Chondrocyte (in vitro differentiated cells): ENCODE results near the gene ACOT13. TPM values are rescaled to one million over a fixed set of nuclear protein-coding genes. Genes with fewer than 3 reads are reported as not detected.

Experiments used
- DNase-seq: peaks from one replicate; pipeline ENCODE4 v3.0.0; 2021; ENCODE audit warnings: mixed read lengths, low spot score
- H3K27ac Mint-ChIP-seq: one replicate; pipeline ENCODE4 v1.8.0; 2021; ENCODE audit warnings: mild to moderate bottlenecking, moderate library complexity, mixed read lengths; ENCODE audit not compliant: unreplicated experiment
- H3K27me3 Mint-ChIP-seq: 2 replicates; pipeline ENCODE4 v1.8.0; 2021; ENCODE audit warnings: low read depth, mixed read lengths
- H3K36me3 Mint-ChIP-seq: 2 replicates; pipeline ENCODE4 v1.8.0; 2021; ENCODE audit warnings: low read depth, mixed read lengths
- H3K4me1 Mint-ChIP-seq: 2 replicates; pipeline ENCODE4 v1.8.0; 2021; ENCODE audit warnings: low read depth, mild to moderate bottlenecking, mixed read lengths
- H3K4me3 Mint-ChIP-seq: one replicate; pipeline ENCODE4 v1.8.0; 2021; ENCODE audit warnings: mild to moderate bottlenecking, moderate library complexity, mixed read lengths; ENCODE audit not compliant: unreplicated experiment
- H3K9me3 Mint-ChIP-seq: 2 replicates; pipeline ENCODE4 v1.8.0; 2021; ENCODE audit warnings: low read depth, mixed read lengths
- CTCF ChIP-seq: fragments of 200-600 bp; sonication (generic); IDR thresholded peaks from 2 replicates; pipeline ENCODE4 v1.5.0; 2021; ENCODE audit warnings: antibody characterized with exemption, mild to moderate bottlenecking, moderate library complexity
- total RNA-seq: library from RNA; stranded (reverse); gene quantifications from 3 replicates; pipeline ENCODE4 v1.2.1, GENCODE V29; 2021

The ACOT13 gene
- total RNA-seq, 1 donor from 2014 or later: 28.4 TPM

GRCh38 chr6:24696097-24696496 is 29.2 kb downstream of the ACOT13 start:
- Mint-ChIP-seq H3K4me3 (no peak overlapping the region), H3K36me3 (peaks cover 1% of the 10 kb centered on the region), H3K4me1 (peaks cover 5% of the 10 kb centered on the region), H3K27me3 (no peaks in the 10 kb centered on the region), H3K9me3 (no peaks in the 10 kb centered on the region), H3K27ac (no peak overlapping the region)
- TF ChIP-seq CTCF: no peak
- no peak for DNase-seq

GRCh38 chr6:24699521-24700359 is 32.9 kb downstream of the ACOT13 start:
- TF ChIP-seq CTCF: no peak
- no peak overlapping the region for H3K4me3 Mint-ChIP-seq
- no peaks in the 10 kb centered on the region for H3K27me3 Mint-ChIP-seq
- H3K36me3 Mint-ChIP-seq: peaks cover 9% of the 10 kb centered on the region
- H3K4me1 Mint-ChIP-seq: peaks cover 5% of the 10 kb centered on the region
- no peaks in the 10 kb centered on the region for H3K9me3 Mint-ChIP-seq
- no peak overlapping the region for H3K27ac Mint-ChIP-seq
- DNase-seq: no peak

GRCh38 chr6:24702720-24703282 is 35.9 kb downstream of the ACOT13 start:
- Mint-ChIP-seq H3K27me3 (no peaks in the 10 kb centered on the region), H3K9me3 (no peaks in the 10 kb centered on the region), H3K4me3 (no peak overlapping the region), H3K27ac (peak overlapping the region; percentile 63), H3K36me3 (peaks cover 30% of the 10 kb centered on the region), H3K4me1 (peaks cover 7% of the 10 kb centered on the region)
- no peak for TF ChIP-seq CTCF
- DNase-seq: no peak

- Mint-ChIP-seq H3K27ac (no peak overlapping the region), H3K36me3 (peaks cover 38% of the 10 kb centered on the region), H3K27me3 (no peaks in the 10 kb centered on the region), H3K9me3 (no peaks in the 10 kb centered on the region), H3K4me1 (peaks cover 7% of the 10 kb centered on the region), H3K4me3 (no peak overlapping the region)
- DNase-seq: no peak
- no peak for TF ChIP-seq CTCF
These were observed 37.6 kb downstream of the ACOT13 start for GRCh38 chr6:24704468-24704867.

- H3K4me1 Mint-ChIP-seq: peaks cover 24% of the 10 kb centered on the region
- no peak for DNase-seq
- H3K27me3 Mint-ChIP-seq: no peaks in the 10 kb centered on the region
- H3K36me3 Mint-ChIP-seq: peaks cover 56% of the 10 kb centered on the region
- H3K4me3 Mint-ChIP-seq: no peak overlapping the region
- H3K27ac Mint-ChIP-seq: no peak overlapping the region
- no peaks in the 10 kb centered on the region for H3K9me3 Mint-ChIP-seq
- TF ChIP-seq CTCF: no peak
These were observed 41.7 kb downstream of the ACOT13 start for GRCh38 chr6:24708612-24709011.
